ENCODE measurements around the gene DOCK2.
A peak's percentile ranks its signal among the peaks of the same experiment; 100 is the strongest.

DOCK2 gene

GRCh38 chr5:169757016-169757415, 119.9 kb downstream of the DOCK2 start:
- Histone ChIP-seq H3K4me1 (ENCODE audit: insufficient read depth, poor library complexity, severe bottlenecking) (no peaks in the 10 kb centered on the region), H3K27me3 (ENCODE audit: insufficient read depth, poor library complexity, severe bottlenecking) (no peaks in the 10 kb centered on the region), H3K9me3 (ENCODE audit: severe bottlenecking) (no peaks in the 10 kb centered on the region), H3K27ac (ENCODE audit: poor library complexity, severe bottlenecking) (no peak overlapping the region), H3K4me3 (ENCODE audit: severe bottlenecking) (no peak overlapping the region), H3K36me3 (ENCODE audit: low read depth) (no peaks in the 10 kb centered on the region)
- TF ChIP-seq CTCF (IDR thresholded peaks at IDR 0.05; ENCODE audit: poor library complexity, severe bottlenecking), result no peak
- DNase-seq (ENCODE audit: low spot score) (no peak), ATAC-seq (ENCODE audit: low read depth) (no peak)

GRCh38 chr5:169758886-169759285, 121.8 kb downstream of the DOCK2 start:
- no peaks in the 10 kb centered on the region for H3K36me3 ChIP-seq (ENCODE audit: low read depth)
- no peak for DNase-seq (ENCODE audit: low spot score)
- no peak for ATAC-seq (ENCODE audit: low read depth)
- TF ChIP-seq CTCF (IDR thresholded peaks at IDR 0.05; ENCODE audit: poor library complexity, severe bottlenecking), result no peak
- no peaks in the 10 kb centered on the region for H3K4me1 ChIP-seq (ENCODE audit: insufficient read depth, poor library complexity, severe bottlenecking)
- H3K9me3 ChIP-seq (ENCODE audit: severe bottlenecking), result no peaks in the 10 kb centered on the region
- H3K27ac ChIP-seq (ENCODE audit: poor library complexity, severe bottlenecking), result no peak overlapping the region
- no peaks in the 10 kb centered on the region for H3K27me3 ChIP-seq (ENCODE audit: insufficient read depth, poor library complexity, severe bottlenecking)
- H3K4me3 ChIP-seq (ENCODE audit: severe bottlenecking), result no peak overlapping the region

GRCh38 chr5:169760229-169760628, 123.2 kb downstream of the DOCK2 start:
- H3K4me1 ChIP-seq (ENCODE audit: insufficient read depth, poor library complexity, severe bottlenecking), result peaks cover 3% of the 10 kb centered on the region
- DNase-seq (ENCODE audit: low spot score) (no peak), ATAC-seq (ENCODE audit: low read depth) (no peak)
- no peak overlapping the region for H3K4me3 ChIP-seq (ENCODE audit: severe bottlenecking)
- H3K27me3 ChIP-seq (ENCODE audit: insufficient read depth, poor library complexity, severe bottlenecking), result no peaks in the 10 kb centered on the region
- no peaks in the 10 kb centered on the region for H3K36me3 ChIP-seq (ENCODE audit: low read depth)
- no peak overlapping the region for H3K27ac ChIP-seq (ENCODE audit: poor library complexity, severe bottlenecking)
- TF ChIP-seq CTCF (IDR thresholded peaks at IDR 0.05; ENCODE audit: poor library complexity, severe bottlenecking), result no peak
- H3K9me3 ChIP-seq (ENCODE audit: severe bottlenecking), result no peaks in the 10 kb centered on the region

- DNase-seq (ENCODE audit: low spot score) (no peak), ATAC-seq (ENCODE audit: low read depth) (peak; percentile 57; the same call in 2 of the 3 replicates)
- Histone ChIP-seq H3K4me3 (ENCODE audit: severe bottlenecking) (no peak overlapping the region), H3K4me1 (ENCODE audit: insufficient read depth, poor library complexity, severe bottlenecking) (peaks cover 7% of the 10 kb centered on the region), H3K27me3 (ENCODE audit: insufficient read depth, poor library complexity, severe bottlenecking) (no peaks in the 10 kb centered on the region), H3K9me3 (ENCODE audit: severe bottlenecking) (no peaks in the 10 kb centered on the region), H3K36me3 (ENCODE audit: low read depth) (no peaks in the 10 kb centered on the region), H3K27ac (ENCODE audit: poor library complexity, severe bottlenecking) (no peak overlapping the region)
- TF ChIP-seq CTCF (IDR thresholded peaks at IDR 0.05; ENCODE audit: poor library complexity, severe bottlenecking), result no peak
Observed at GRCh38 chr5:169762338-169763095, 125.4 kb downstream of the DOCK2 start.

GRCh38 chr5:169763376-169764017, 126.4 kb downstream of the DOCK2 start:
- TF ChIP-seq CTCF (IDR thresholded peaks at IDR 0.05; ENCODE audit: poor library complexity, severe bottlenecking), result no peak
- no peaks in the 10 kb centered on the region for H3K27me3 ChIP-seq (ENCODE audit: insufficient read depth, poor library complexity, severe bottlenecking)

More at GRCh38 chr5:169763376-169764017, 126.4 kb downstream of the DOCK2 start:
- Histone ChIP-seq H3K27ac (ENCODE audit: poor library complexity, severe bottlenecking) (no peak overlapping the region), H3K9me3 (ENCODE audit: severe bottlenecking) (no peaks in the 10 kb centered on the region), H3K36me3 (ENCODE audit: low read depth) (no peaks in the 10 kb centered on the region), H3K4me1 (ENCODE audit: insufficient read depth, poor library complexity, severe bottlenecking) (peaks cover 7% of the 10 kb centered on the region), H3K4me3 (ENCODE audit: severe bottlenecking) (no peak overlapping the region)
- DNase-seq (ENCODE audit: low spot score) (no peak), ATAC-seq (ENCODE audit: low read depth) (no peak)
